K562 (cell line): Measurements from ENCODE around the gene ADIPOR1. TPM values are rescaled to one million over a fixed set of nuclear protein-coding genes. Genes with fewer than 3 reads are reported as not detected.

Source experiments
- ARNT ChIP-seq, 2 experiments: fragments of 450-650 bp; IDR thresholded peaks; 2 replicates each; pipeline ENCODE4 v1.6.1; 2016; ENCODE audit warnings: mild to moderate bottlenecking in 1 of 2
- ATF7 ChIP-seq: fragments of 450-650 bp; IDR thresholded peaks from 2 replicates; pipeline ENCODE4 v1.7.1; 2014; ENCODE audit warnings: mild to moderate bottlenecking, moderate library complexity
- CHD2 ChIP-seq: IDR thresholded peaks from 2 replicates; pipeline ENCODE4 v1.6.1; 2011; ENCODE audit warnings: low read depth, low read length
- CXXC5 ChIP-seq: fragments of 250-450 bp; sonication (Bioruptor Pico); IDR thresholded peaks from 2 replicates; pipeline ENCODE4 v1.8.0; 2022; ENCODE audit warnings: inconsistent platforms, mild to moderate bottlenecking, moderate library complexity
- DPF2 ChIP-seq: fragments of 450-650 bp; IDR thresholded peaks from 2 replicates; pipeline ENCODE4 v1.6.1; 2016
- HDAC2 ChIP-seq: fragments of 450-650 bp; IDR thresholded peaks from 2 replicates; pipeline ENCODE4 v1.6.1; 2016; ENCODE audit warnings: mild to moderate bottlenecking
- MNT ChIP-seq, 2 experiments: fragments of 450-650 bp; conservative IDR thresholded peaks; 2 replicates each; pipeline ENCODE4 v1.6.1; 2017; ENCODE audit warnings: mild to moderate bottlenecking in 2 of 2, moderate library complexity in 2 of 2
- NFE2 ChIP-seq: IDR thresholded peaks from 2 replicates; pipeline ENCODE4 v1.6.1; 2014; ENCODE audit warnings: antibody characterized with exemption, low read depth
- RERE ChIP-seq: sonication (generic); formaldehyde crosslinking; IDR thresholded peaks from 2 replicates; pipeline ENCODE4 v1.8.0; 2023; ENCODE audit warnings: missing genetic modification reagents, mild to moderate bottlenecking, borderline replicate concordance
- SMARCE1 ChIP-seq: fragments of 450-650 bp; IDR thresholded peaks from 2 replicates; pipeline ENCODE4 v1.7.1; 2016; ENCODE audit warnings: mild to moderate bottlenecking
- TAF1 ChIP-seq: IDR thresholded peaks from 2 replicates; pipeline ENCODE4 v1.6.1; 2011; ENCODE audit warnings: mild to moderate bottlenecking, low read length, moderate library complexity; ENCODE audit not compliant: insufficient read depth, control insufficient read depth, severe bottlenecking; ENCODE audit errors: extremely low read depth
- TAF9B ChIP-seq: fragments of 450-650 bp; IDR thresholded peaks from 2 replicates; pipeline ENCODE4 v1.6.1; 2018; ENCODE audit warnings: mild to moderate bottlenecking; ENCODE audit not compliant: partially characterized antibody
- TAL1 ChIP-seq: fragments of 450-650 bp; IDR thresholded peaks from 2 replicates; pipeline ENCODE4 v1.6.1; 2016; ENCODE audit warnings: mild to moderate bottlenecking
- TRIM28 ChIP-seq: fragments of 450-650 bp; IDR thresholded peaks from 2 replicates; pipeline ENCODE4 v1.6.1; 2017
- ZBTB5 ChIP-seq: fragments of 450-650 bp; IDR thresholded peaks from 2 replicates; pipeline ENCODE4 v1.6.1; 2017; ENCODE audit warnings: antibody characterized with exemption
- ZFP1 ChIP-seq: fragments of 450-650 bp; formaldehyde crosslinking; IDR thresholded peaks from 2 replicates; pipeline ENCODE4 v1.4.0; 2020; ENCODE audit warnings: mild to moderate bottlenecking, mixed read lengths
- ZFPM2 ChIP-seq: fragments of 250-450 bp; sonication (Bioruptor Pico); IDR thresholded peaks from 2 replicates; pipeline ENCODE4 v1.5.1; 2022; ENCODE audit warnings: mild to moderate bottlenecking
- ZNF282 ChIP-seq: sonication (generic); formaldehyde crosslinking; IDR thresholded peaks from 2 replicates; pipeline ENCODE4 v1.8.1; 2023; ENCODE audit warnings: missing genetic modification reagents
- polyA plus RNA-seq, 8 experiments: library from polyadenylated mRNA; depleted of rRNA in 4 of 8; stranded (reverse) in 5 of 8; unstranded in 3 of 8; fragments of >200 nt; fragmentation: Nextera tagmentation in 2 of 8; fragmentation: Illumina TruSeq in 1 of 8; extraction: Ambion mirVana in 2 of 8; extraction: Trizol in 1 of 8; gene quantifications; 2 replicates each; pipeline versions ENCODE4 v1.2.1 to v1.2.3, GENCODE V29; 2011 to 2014; ENCODE audit warnings: inconsistent platforms in 1 of 8, missing spikeins in 1 of 8
- total RNA-seq, 7 experiments: library from RNA; depleted of rRNA in 6 of 7; stranded (reverse); fragments of >200 nt in 6 of 7; fragmentation: Illumina TruSeq in 2 of 7; extraction: Trizol in 2 of 7; gene quantifications; 2 replicates each; pipeline versions ENCODE4 v1.2.1 to v1.2.3, GENCODE V29; 2011 to 2021; ENCODE audit warnings: low replicate concordance in 1 of 7
- TF ChIP-seq, protein P1 (sequence below), 2 experiments: fragments of 200-800 bp in 1 of 2; sonication (Bioruptor generic) in 1 of 2; sonication (generic) in 1 of 2; formaldehyde crosslinking in 1 of 2; IDR thresholded peaks in 1 of 2; conservative IDR thresholded peaks in 1 of 2; 2 replicates each; pipeline versions ENCODE4 v1.5.0 to v1.6.1; 2016 to 2020; ENCODE audit warnings: missing compliant biosample characterization in 1 of 2, missing genetic modification characterization in 1 of 2, missing genetic modification reagents in 1 of 2

ADIPOR1 gene
- total and polyA plus RNA-seq, 9 of the 15 experiments (the other 6 are each of a cell fraction or from before 2014, with no cell fraction given), result 29.0 to 217 (median 100) TPM

GRCh38 chr1:202938287-202938925 lies 19.7 kb downstream of the ADIPOR1 start (continued):
- TF ChIP-seq, protein P1, sequence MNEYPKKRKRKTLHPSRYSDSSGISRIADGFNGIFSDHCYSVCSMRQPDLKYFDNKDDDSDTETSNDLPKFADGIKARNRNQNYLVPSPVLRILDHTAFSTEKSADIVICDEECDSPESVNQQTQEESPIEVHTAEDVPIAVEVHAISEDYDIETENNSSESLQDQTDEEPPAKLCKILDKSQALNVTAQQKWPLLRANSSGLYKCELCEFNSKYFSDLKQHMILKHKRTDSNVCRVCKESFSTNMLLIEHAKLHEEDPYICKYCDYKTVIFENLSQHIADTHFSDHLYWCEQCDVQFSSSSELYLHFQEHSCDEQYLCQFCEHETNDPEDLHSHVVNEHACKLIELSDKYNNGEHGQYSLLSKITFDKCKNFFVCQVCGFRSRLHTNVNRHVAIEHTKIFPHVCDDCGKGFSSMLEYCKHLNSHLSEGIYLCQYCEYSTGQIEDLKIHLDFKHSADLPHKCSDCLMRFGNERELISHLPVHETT (CRISPR knock-in tag; conservative IDR thresholded peaks at IDR 0.05 in 1 of 2, IDR thresholded peaks at IDR 0.05 in 1 of 2), result peak in 1 of 2 experiments; percentile 58; a peak in 1 of 4 replicates
- TF ChIP-seq ZNF282 (CRISPR knock-in tag), result no peak
- TF ChIP-seq TAF9B, result peak; percentile 40
- peak in 1 of 2 experiments; percentile 9; a peak in 1 of 4 replicates for TF ChIP-seq MNT (conservative IDR thresholded peaks at IDR 0.05)
- peak; percentile 75; the same call in 1 of the 2 replicates for TF ChIP-seq HDAC2
- no peak for TF ChIP-seq ZFPM2 (CRISPR knock-in tag)
- no peak for TF ChIP-seq TAF1
- no peak for TF ChIP-seq ZFP1
- TF ChIP-seq CHD2, result no peak
- TF ChIP-seq ARNT (IDR thresholded peaks at IDR 0.05), result peak in 1 of 2 experiments; percentile 89; a peak in 2 of 4 replicates
- peak; percentile 76 for TF ChIP-seq ATF7
- peak; percentile 90 for TF ChIP-seq SMARCE1
- peak; percentile 84 for TF ChIP-seq ZBTB5
- no peak for TF ChIP-seq RERE (CRISPR knock-in tag)
- no peak for TF ChIP-seq NFE2
- peak; percentile 11 for TF ChIP-seq CXXC5 (CRISPR knock-in tag)
- peak; percentile 72 for TF ChIP-seq TAL1
- TF ChIP-seq DPF2, result peak; percentile 87
- TF ChIP-seq TRIM28, result peak; percentile 12; the same call in 1 of the 2 replicates
